ENCODE results near the gene KRT85.

Gene KRT85

DNA sequence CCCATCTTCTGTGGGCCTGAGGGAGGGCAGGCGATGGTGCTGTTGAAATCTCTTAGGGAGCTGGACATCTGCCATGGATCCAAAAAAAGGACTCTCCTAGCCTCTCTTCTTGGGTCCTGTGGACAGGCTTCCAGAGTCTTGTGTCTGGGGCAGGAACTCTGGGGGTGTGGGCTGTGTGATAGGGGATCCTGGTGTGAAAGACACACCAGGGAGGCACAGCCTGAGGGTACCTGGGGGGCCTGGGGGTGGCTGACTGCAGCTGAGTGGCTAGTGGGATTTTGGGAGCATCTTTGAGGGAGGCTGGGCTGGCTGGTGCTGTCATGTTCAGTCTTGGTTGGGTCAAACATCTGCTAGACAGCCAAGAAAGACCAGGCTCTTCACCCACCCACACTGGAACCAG lies 44.3 kb downstream of the KRT85 start:
- no peak for DNase-seq

DNA sequence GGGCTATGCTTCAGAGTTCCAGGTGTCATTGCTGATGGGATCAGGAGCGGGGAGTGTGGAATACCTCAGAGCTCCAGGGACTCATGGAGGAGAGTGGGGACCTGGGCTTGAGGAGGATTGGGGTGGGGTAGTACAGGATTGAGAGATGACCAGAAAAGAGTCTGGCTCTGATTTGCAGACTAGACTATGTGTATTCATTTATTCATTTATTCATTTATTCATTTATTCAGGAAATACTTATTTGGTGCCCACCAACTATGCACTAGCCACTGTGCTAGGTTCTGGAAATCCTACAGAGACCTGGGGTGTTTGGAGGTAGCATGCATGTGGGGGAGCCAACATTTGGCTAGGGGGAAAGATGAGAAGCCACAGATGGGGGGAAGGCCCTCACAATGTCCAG lies 45.2 kb downstream of the KRT85 start:
- DNase-seq: no peak

DNA sequence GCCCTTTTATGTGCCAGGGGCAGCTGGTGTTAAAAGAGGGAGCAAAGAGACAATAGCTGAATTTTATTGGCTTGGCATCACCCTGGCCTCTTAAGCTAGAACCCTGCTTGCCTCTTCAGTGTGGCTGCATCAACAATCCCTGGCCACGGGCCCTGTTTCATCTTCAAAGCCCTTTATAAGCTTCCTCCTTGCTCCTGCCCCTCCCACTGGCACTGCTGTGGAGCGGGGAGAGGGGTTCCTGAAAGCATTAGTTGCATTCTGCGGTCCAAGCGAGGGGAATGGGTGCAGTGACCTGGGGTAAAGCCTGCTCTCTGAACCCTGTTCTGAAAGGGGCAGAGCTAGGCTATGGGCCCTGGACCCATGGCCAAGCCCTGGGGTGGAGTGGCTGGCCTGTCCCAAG lies 45.9 kb downstream of the KRT85 start:
- DNase-seq: no peak

DNA sequence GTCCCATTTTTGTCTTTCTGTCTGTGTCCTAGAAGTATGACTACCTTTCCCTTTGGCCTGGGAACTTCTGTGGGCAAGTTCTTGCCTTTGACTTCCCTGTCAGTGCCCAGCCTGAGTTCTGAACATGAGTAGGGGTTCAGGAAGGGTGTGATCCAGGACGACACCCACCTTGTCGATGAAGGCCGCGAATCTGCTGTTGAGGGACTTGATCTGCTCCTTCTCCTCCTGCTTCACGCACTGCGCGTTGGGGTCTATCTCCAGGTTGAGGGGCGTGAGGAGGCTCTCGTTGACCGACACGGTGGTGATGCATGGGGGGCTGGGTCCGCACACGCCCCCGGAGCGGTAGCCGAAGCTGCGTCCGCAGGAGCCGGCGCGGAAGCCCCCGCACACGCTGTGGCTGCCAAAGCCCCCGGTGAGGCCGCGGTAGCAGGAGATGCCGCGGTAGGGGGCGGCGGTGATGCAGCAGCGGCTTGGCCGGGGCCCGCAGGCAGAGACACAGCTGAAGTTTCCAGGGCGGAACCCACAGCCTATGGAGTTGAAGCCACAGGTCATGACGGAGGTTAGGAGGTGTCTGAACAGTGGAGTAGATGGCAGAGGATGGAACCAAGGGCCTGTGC lies 46.4 kb downstream of the KRT85 start, which contains the start of gene KRT83:
Gene KRT83, minus strand, starts transcription at position 615 of the 617 bp plus-strand sequence. Its CDS starts 63 bp downstream, at position 552.
- no peak for DNase-seq

DNA sequence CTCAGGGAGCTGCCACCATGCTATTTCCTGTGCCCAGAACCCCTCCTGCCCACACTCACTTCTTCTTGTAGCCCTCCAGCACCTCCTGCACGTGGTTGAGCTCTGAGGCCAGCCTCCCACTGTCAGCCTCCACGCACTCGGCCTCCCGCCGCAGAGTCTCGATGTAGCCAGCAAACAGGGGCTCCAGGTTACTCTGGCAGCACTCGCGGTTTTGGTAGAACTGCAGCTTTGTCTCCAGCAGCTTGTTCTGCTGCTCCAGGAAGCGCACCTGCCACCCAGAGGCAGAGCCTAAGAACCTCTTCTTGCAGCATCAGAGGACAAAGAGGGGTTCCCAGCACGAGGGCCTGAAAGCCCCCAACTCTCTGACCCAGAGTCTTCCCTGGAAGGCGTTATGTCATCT lies 48.2 kb downstream of the KRT85 start:
- no peak for DNase-seq

DNA sequence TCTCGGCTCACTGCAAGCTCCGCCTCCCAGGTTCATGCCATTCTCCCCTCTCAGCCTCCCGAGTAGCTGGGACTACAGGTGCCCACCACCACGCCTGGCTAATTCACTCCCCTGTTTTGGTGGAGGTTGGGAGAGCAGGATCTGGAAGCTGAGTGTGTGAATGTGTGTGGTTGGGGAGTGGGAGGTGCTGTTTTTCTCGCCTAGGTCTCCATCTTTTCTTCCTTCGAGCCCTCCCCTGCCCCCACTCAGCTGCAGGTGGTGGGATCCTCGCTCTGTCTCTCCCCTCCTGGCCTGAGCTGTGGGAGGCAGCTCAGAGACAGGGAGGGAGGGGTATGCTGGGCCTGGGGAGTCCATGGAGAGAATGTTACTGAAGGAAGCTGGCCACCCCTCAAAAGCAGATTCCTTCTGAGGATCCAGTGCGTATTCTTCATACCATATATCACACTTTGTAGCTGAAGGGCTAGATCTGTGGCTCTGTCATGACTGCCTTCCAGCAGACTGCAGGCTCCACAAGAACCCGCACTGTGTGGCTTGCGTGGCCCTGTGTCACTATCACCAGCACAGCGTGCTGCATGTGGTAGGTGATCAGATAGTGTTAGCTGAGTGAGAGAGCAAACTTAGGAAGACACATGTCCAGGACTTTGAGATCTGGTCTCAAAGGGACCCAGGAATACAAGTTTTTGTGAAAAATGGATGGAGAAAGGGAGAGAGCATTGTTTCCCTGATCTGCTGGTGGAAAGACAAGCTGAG lies 48.9 kb downstream of the KRT85 start:
- DNase-seq: no peak

DNA sequence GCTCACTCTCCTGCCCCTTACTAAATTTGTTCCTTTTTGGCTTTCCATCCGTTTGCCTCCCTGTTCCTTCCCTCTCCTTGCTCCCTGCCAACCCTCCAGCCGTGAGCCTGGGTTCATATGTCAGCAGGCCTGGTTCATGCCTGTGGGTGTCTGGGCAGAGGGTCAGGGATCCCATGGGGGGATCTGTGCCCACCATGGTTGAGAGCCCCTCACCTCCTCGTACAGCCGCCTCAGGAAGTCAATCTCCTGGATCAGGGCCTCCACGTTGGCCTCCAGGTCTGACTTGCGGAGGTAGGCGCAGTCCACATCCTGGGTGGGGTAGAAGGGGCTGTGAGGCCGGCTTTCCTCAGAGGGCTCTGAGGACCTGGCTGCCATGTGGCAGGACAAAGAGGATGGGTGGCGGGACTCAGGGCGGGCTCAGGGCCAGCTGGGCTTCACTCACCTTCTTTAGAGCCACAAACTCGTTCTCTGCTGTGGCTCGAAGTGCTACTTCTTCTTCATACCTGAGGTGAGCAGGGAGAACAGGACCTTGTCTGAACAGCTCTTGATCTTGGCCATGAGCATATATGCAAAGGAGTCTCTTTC lies 49.7 kb downstream of the KRT85 start:
- DNase-seq: no peak

DNA sequence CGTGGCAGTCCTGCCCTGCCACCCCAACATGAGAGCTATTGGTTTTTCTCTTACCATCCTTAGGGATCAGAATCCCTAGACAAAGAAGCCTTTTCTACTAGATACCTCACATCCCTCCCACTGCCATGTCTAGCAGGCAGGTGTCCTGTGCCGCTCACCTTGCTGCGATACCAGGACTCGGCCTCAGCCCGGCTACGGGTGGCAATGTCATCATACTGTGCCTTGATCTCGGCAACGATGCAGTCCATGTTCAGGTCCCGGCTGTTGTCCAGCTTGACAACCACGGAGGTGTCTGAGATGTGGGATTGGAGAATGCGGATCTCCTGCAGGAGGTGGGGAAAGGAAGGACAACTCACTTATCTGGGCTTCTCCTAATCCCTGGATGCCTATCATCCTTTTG lies 50.6 kb downstream of the KRT85 start:
- no peak for DNase-seq

DNA sequence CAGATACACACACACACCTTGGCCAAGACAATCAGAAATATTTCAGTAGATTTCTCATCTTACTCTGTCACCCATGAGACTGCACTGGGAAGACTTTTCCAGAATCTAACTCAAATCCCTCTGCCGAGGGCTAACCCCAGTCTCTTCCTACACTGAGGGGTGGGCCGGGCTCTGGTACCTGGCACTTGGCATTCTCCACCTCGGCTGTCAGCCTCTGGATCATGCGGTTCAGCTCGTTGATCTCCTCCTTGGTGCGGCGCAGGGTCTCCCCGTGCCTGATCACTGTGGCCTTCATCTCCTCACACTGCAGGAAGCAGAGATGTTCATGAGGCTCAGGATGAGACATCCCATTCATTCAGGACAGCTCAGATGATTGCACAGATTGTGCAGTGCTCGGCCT lies 51.0 kb downstream of the KRT85 start:
- DNase-seq: no peak

DNA sequence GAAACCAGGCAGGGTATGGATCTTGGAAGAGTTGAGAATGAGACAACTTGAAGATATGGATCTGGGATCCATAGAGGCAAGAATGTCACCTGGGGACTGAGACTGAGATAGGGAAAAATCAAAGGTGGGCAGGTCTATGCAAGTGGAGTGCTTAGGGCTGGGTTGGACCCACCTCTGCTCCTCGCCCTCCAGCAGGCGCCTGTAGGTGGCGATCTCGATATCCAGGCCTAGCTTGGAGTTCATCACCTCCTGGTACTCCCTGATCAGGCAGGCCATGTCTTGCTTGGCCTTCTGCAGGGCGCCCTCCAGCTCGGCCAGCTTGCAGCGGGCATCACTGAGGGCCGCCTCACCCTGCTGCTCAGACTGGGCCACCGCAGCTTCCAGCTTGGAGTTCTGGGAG lies 51.6 kb downstream of the KRT85 start:
- peak; percentile 18 to 20 for DNase-seq

DNA sequence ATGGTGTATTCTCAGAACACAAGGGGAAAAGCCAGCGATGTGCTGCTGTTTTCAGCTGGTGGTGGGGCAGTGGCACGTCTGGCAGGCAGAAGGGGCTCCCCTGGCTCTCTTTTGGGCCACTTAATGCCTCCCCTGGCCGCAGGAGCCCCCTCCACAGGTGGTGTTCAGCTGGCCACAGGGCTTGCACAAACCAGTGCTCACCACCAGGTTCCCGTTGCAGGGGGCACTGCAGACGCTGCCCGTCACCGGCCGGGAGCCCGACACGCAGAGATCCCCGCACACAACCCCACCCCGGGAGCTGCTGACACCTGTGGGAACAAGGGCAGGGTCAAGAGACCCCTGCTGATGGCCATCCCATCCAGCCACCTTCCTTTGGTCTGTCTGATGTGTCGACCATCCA lies 52.8 kb downstream of the KRT85 start:
- no peak for DNase-seq

DNA sequence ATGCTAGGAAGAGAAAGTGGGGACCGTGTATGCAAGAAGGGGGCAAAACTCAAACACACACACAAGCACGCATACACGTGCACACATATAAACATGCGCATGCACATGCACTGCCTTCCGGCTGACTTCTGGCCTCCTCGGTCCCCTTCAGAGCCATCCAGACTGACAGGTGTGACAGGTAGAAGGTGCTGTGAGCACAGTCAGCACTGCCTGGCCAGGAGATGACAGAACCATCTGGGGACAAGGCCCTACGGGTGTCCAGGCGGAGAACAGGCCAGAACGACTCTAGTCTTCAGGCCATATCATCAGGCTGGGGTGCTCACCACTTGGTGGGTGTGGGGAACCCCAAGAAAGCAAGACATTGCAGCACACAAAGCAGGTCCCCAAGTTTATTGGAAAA lies 53.4 kb downstream of the KRT85 start:
- no peak for DNase-seq

DNA sequence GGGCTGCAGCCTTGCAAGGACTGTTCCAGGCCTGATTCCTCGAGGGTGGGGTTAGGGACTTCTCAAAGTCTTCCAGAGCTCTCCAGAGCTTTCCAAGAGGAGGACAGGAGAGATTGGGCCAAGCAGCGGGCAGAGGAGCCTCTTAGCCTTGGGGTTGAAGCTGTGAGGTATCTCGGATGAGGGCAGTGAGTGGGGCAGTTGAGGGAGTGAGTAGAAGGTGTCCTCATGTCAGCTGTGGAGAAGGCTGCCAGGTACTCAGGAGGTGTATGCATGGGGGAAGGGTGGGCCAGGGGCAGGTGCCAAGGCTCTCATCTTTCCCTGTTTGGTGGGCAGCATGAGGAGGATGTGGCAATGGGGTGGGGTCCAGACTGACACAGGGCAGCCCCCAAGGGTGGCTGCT lies 53.8 kb downstream of the KRT85 start:
- DNase-seq: no peak

DNA sequence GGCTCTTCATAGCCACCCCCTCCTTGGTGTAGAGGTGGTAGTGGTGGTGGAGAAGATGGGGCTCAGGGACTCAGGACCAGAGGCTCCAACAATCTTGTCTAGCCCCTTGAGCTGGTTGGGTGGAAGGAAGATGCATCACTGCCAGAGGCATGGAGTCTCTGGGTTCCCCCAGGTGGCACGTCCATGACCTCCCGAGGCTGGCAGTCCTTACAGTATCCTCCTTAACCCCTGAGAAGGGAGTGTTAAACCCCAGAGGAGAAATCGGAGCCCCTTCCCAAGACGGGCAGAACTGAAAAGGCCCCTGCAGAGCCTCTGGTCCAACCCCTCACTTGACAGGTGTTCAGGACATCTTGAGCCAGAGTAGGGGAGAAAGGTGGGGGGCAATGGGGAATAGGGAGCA lies 55.2 kb downstream of the KRT85 start:
- DNase-seq: no peak

DNA sequence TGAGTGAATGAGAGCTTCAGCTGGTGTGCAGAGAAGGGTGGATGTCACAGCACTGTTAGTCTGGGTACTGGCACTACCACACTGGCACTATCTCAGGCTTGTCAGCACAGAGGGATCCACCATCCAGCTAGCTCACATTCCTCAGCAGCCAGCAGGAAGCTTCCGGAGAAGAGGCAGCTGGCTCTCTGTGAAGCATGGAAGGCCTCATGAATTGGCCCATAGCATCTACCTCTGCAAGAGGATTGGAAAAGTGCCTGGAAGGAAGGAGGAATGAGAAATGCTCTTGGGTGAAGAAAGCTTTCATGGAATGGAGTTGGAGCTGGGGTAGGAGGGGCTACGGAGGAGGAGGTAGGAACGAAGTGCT lies 56.0 kb downstream of the KRT85 start:
- DNase-seq: no peak

DNA sequence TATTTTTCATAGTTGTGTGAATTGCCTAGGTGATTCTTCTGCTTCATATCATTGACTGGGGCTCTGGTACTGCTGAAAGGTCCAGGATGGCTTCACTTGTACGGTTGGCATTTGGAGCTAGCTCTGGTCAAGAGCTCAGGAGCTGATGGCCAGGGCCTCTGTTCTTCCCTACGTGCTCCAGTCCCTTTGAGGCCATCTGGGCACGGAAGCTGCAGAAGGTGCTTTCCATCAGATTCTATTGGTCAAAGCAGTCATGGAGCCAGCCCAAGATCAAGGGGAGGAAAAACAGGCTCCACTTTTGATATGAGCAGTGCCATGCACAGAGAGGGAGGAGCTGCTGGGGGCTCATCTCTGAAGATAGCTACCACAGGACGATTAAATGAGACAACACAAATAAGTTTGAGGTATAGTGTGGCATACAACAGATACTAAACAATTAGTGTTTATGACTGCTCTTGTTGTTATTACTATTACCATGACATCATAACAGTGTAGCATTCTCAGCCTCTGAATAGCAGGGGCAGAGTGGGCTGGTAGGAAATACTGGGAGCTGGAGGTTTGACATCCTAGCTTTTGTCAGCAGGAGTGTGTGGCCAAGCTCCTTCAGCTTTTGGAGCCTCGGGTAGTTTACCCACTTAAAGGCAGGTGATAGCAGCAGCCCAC lies 56.5 kb downstream of the KRT85 start:
- no peak for DNase-seq
